ENCODE data around the gene FMN1. TPM values are rescaled to one million over a fixed set of nuclear protein-coding genes. Genes with fewer than 3 reads are reported as not detected.

Gene FMN1
- polyA plus RNA-seq, 1 donor from 2014 or later = 0.40 TPM

- H3K4me2 ChIP-seq (ENCODE audit: low read length) = no peak overlapping the region
- no peaks in the 10 kb centered on the region for H3K9me3 ChIP-seq (ENCODE audit: low read length)
- no peak overlapping the region for H2AFZ ChIP-seq (ENCODE audit: low read depth, low read length)
- H3K4me3 ChIP-seq (ENCODE audit: low read length) = no peak overlapping the region
- H4K20me1 ChIP-seq (ENCODE audit: insufficient read depth) = no peaks in the 10 kb centered on the region
- no peaks in the 10 kb centered on the region for H3K36me3 ChIP-seq (ENCODE audit: insufficient read depth, low read length)
- no peaks in the 10 kb centered on the region for H3K9me2 ChIP-seq (ENCODE audit: insufficient read depth, low read length)
- no peak overlapping the region for H3K9ac ChIP-seq (ENCODE audit: low read length)
- no peaks in the 10 kb centered on the region for H3K27me3 ChIP-seq (ENCODE audit: insufficient read depth, low read depth, low read length)
- no peak overlapping the region for H3K27ac ChIP-seq (ENCODE audit: low read length)
- no peaks in the 10 kb centered on the region for H3K79me2 ChIP-seq (replicated peaks; ENCODE audit: insufficient read depth, low read length)
- H3F3A ChIP-seq (ENCODE audit: insufficient read depth, low read length, poor library complexity, severe bottlenecking) = no peaks in the 10 kb centered on the region
- TF ChIP-seq REST (IDR thresholded peaks at IDR 0.05; ENCODE audit: borderline replicate concordance) (no peak), RAD21 (conservative IDR thresholded peaks at IDR 0.05) (no peak), EZH2 (IDR thresholded peaks at IDR 0.05; ENCODE audit: borderline replicate concordance, insufficient read depth, low read length, poor library complexity, severe bottlenecking) (no peak), MXI1 (conservative IDR thresholded peaks at IDR 0.05; ENCODE audit: poor library complexity, severe bottlenecking) (no peak)
Measured at GRCh38 chr15:33109345-33109744, 85.2 kb downstream of the FMN1 start.

DNA sequence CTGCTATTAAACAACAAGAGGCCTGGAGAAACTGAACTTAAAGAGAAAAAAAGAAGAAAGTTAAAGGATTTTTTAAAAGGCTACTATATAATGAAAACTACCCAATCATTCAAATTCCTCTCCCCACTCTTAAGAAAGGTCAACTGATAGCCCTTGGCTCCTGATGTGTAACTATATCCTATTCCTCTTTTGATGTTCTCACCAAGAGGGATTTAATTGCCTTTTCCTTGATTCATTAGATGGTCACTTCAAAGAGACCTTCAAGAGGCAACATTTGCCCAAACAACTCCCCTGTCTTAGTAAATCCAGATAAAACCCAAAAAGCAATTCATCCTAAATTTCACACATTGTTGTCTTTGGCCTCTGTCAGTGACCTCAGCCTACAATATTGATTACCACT is 86.0 kb downstream of the FMN1 start:
- no peak overlapping the region for H2AFZ ChIP-seq (ENCODE audit: low read depth, low read length)
- H3K4me3 ChIP-seq (ENCODE audit: low read length) = no peak overlapping the region
- H3K36me3 ChIP-seq (ENCODE audit: insufficient read depth, low read length) = no peaks in the 10 kb centered on the region
- H3K9me2 ChIP-seq (ENCODE audit: insufficient read depth, low read length) = no peaks in the 10 kb centered on the region
- no peaks in the 10 kb centered on the region for H3F3A ChIP-seq (ENCODE audit: insufficient read depth, low read length, poor library complexity, severe bottlenecking)
- no peaks in the 10 kb centered on the region for H3K27me3 ChIP-seq (ENCODE audit: insufficient read depth, low read depth, low read length)
- no peaks in the 10 kb centered on the region for H3K79me2 ChIP-seq (replicated peaks; ENCODE audit: insufficient read depth, low read length)
- no peaks in the 10 kb centered on the region for H4K20me1 ChIP-seq (ENCODE audit: insufficient read depth)
- TF ChIP-seq EP300 (conservative IDR thresholded peaks at IDR 0.05; ENCODE audit: poor library complexity, severe bottlenecking) (no peak), REST (IDR thresholded peaks at IDR 0.05; ENCODE audit: borderline replicate concordance) (no peak), MXI1 (conservative IDR thresholded peaks at IDR 0.05; ENCODE audit: poor library complexity, severe bottlenecking) (no peak), TAF1 (IDR thresholded peaks at IDR 0.05; ENCODE audit: low read depth) (no peak), CTCF (IDR thresholded peaks at IDR 0.05; ENCODE audit: poor library complexity, severe bottlenecking) (no peak), POLR2AphosphoS5 (IDR thresholded peaks at IDR 0.05) (no peak), EZH2 (IDR thresholded peaks at IDR 0.05; ENCODE audit: borderline replicate concordance, insufficient read depth, low read length, poor library complexity, severe bottlenecking) (no peak), SMC3 (conservative IDR thresholded peaks at IDR 0.05; ENCODE audit: poor library complexity) (no peak), RAD21 (conservative IDR thresholded peaks at IDR 0.05) (no peak)
- no peak overlapping the region for H3K4me2 ChIP-seq (ENCODE audit: low read length)
- H3K27ac ChIP-seq (ENCODE audit: low read length) = no peak overlapping the region
- no peak overlapping the region for H3K9ac ChIP-seq (ENCODE audit: low read length)
- H3K9me3 ChIP-seq (ENCODE audit: low read length) = no peaks in the 10 kb centered on the region
